Measurements from ENCODE around the gene C4orf51.

GRCh38 chr4:145635117-145635516 lies 44.8 kb upstream of the C4orf51 start:
- no peak for TF ChIP-seq CTCF (IDR thresholded peaks at IDR 0.05)
- TF ChIP-seq POLR2A (IDR thresholded peaks at IDR 0.05) = no peak

All from uterus (tissue), 2 donors.